Nephron (organoid): ENCODE results near the gene METTL8.

ENCODE experiments used
- H3K27ac Mint-ChIP-seq, 3 experiments: 2 replicates each; pipeline ENCODE4 v1.8.0; 2020; ENCODE audit warnings: mixed read lengths in 3 of 3, mild to moderate bottlenecking in 2 of 3, moderate library complexity in 1 of 3
- H3K27me3 Mint-ChIP-seq: 2 replicates; pipeline ENCODE4 v1.8.0; 2021; ENCODE audit warnings: low read depth, mild to moderate bottlenecking, moderate library complexity, mixed read lengths
- H3K36me3 Mint-ChIP-seq: 2 replicates; pipeline ENCODE4 v1.8.0; 2020; ENCODE audit warnings: low read depth, mixed read lengths
- H3K4me1 Mint-ChIP-seq: 2 replicates; pipeline ENCODE4 v1.8.0; 2020; ENCODE audit warnings: mixed read lengths
- H3K4me3 Mint-ChIP-seq, 3 experiments: 2 replicates each; pipeline ENCODE4 v1.8.0; 2020; ENCODE audit warnings: mild to moderate bottlenecking in 3 of 3, mixed read lengths in 3 of 3, moderate library complexity in 2 of 3
- H3K9me3 Mint-ChIP-seq: 2 replicates; pipeline ENCODE4 v1.8.0; 2020; ENCODE audit warnings: mixed read lengths
- CTCF ChIP-seq, 3 experiments: fragments of 200-600 bp; sonication (generic); IDR thresholded peaks; one replicate each; pipeline ENCODE4 v1.5.0; 2021; ENCODE audit warnings: antibody characterized with exemption in 3 of 3; ENCODE audit not compliant: unreplicated experiment in 3 of 3

METTL8 gene

GRCh38 chr2:171478345-171478744 is 44.6 kb upstream of the METTL8 start:
- peaks cover 36% of the 10 kb centered on the region for H3K36me3 Mint-ChIP-seq
- H3K9me3 Mint-ChIP-seq: no peaks in the 10 kb centered on the region
- TF ChIP-seq CTCF (IDR thresholded peaks at IDR 0.05; ENCODE audit: unreplicated experiment in 3 of 3): no peak
- no peaks in the 10 kb centered on the region for H3K27me3 Mint-ChIP-seq
- H3K4me3 Mint-ChIP-seq: no peak overlapping the region
- no peak overlapping the region for H3K27ac Mint-ChIP-seq
- H3K4me1 Mint-ChIP-seq: peaks cover 27% of the 10 kb centered on the region

DNA sequence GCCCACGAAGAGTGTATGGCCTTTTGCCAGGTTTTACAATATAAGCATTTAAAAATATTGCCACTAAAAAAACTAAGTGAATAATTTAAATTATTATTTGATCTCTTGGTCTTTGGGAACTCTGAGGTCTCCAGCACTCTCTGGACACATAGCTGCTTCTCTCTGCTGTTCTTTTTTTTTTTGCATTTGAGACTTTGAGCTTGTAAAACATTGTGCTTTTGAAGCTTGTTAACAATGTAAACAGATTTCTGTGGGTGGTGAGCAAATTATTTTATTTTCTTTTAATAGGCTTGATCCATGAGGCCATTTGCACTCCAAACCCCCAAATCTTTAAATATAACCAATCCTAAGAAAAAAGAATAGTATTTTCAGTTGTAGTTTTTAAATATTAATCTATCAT is 42.2 kb upstream of the METTL8 start:
- peaks cover 43% of the 10 kb centered on the region for H3K36me3 Mint-ChIP-seq
- H3K27me3 Mint-ChIP-seq: no peaks in the 10 kb centered on the region
- no peak overlapping the region for H3K27ac Mint-ChIP-seq
- no peak overlapping the region for H3K4me3 Mint-ChIP-seq
- H3K4me1 Mint-ChIP-seq: peaks cover 5% of the 10 kb centered on the region
- no peak for TF ChIP-seq CTCF (IDR thresholded peaks at IDR 0.05; ENCODE audit: unreplicated experiment in 3 of 3)
- H3K9me3 Mint-ChIP-seq: no peaks in the 10 kb centered on the region

GRCh38 chr2:171470129-171470528 is 36.3 kb upstream of the METTL8 start:
- no peak for TF ChIP-seq CTCF (IDR thresholded peaks at IDR 0.05; ENCODE audit: unreplicated experiment in 3 of 3)
- no peaks in the 10 kb centered on the region for H3K4me1 Mint-ChIP-seq
- no peaks in the 10 kb centered on the region for H3K27me3 Mint-ChIP-seq
- no peak overlapping the region for H3K4me3 Mint-ChIP-seq
- H3K27ac Mint-ChIP-seq: no peak overlapping the region
- peaks cover 61% of the 10 kb centered on the region for H3K36me3 Mint-ChIP-seq
- no peaks in the 10 kb centered on the region for H3K9me3 Mint-ChIP-seq

GRCh38 chr2:171469176-171469575 is 35.4 kb upstream of the METTL8 start:
- no peaks in the 10 kb centered on the region for H3K27me3 Mint-ChIP-seq
- no peaks in the 10 kb centered on the region for H3K4me1 Mint-ChIP-seq
- H3K36me3 Mint-ChIP-seq: peaks cover 56% of the 10 kb centered on the region
- no peaks in the 10 kb centered on the region for H3K9me3 Mint-ChIP-seq
- H3K27ac Mint-ChIP-seq: peak overlapping the region in 1 of 3 experiments; percentile 22
- H3K4me3 Mint-ChIP-seq: no peak overlapping the region
- TF ChIP-seq CTCF (IDR thresholded peaks at IDR 0.05; ENCODE audit: unreplicated experiment in 3 of 3): no peak

DNA sequence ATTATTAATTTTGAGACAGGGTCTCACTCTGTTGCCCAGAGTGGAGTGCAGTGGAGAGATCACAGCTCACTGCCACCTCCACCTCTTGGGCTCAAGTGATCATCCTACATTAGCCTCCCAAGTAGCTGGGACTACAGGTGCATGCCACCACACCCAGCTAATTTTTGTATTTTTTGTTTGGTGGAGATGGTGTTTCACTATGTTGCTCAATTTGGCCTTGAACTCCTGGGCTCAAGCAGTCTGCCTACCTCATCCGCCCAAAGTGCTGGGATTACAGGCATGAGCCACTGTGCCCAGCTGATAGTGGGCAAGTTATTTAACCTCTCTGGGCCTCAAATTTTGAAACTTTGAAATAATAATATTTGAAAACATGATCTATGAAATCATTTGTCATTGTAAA is 26.7 kb upstream of the METTL8 start:
- no peak for TF ChIP-seq CTCF (IDR thresholded peaks at IDR 0.05; ENCODE audit: unreplicated experiment in 3 of 3)
- H3K9me3 Mint-ChIP-seq: peaks cover 11% of the 10 kb centered on the region
- peaks cover 67% of the 10 kb centered on the region for H3K36me3 Mint-ChIP-seq
- H3K27me3 Mint-ChIP-seq: no peaks in the 10 kb centered on the region
- H3K4me1 Mint-ChIP-seq: no peaks in the 10 kb centered on the region
- no peak overlapping the region for H3K4me3 Mint-ChIP-seq
- no peak overlapping the region for H3K27ac Mint-ChIP-seq

DNA sequence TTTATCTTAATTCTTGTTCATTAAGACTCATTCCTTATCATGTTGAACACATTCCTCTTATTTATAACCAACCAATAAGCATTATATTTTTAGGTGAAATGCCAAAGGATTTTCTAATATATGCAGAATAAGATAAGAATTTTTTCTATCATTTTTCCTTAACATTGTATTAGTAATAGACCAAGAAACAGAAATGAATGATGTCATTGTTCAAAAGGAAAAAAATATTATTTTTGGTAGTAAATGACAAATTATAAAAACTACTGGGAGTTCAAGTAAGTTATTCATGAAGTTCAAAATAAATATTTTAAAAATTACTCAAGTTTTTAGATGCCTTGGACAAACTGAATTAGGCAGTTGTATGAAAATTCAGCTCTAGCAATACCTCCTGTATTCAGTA is 25.7 kb upstream of the METTL8 start:
- no peak overlapping the region for H3K27ac Mint-ChIP-seq
- H3K4me1 Mint-ChIP-seq: no peaks in the 10 kb centered on the region
- no peaks in the 10 kb centered on the region for H3K27me3 Mint-ChIP-seq
- no peak overlapping the region for H3K4me3 Mint-ChIP-seq
- H3K36me3 Mint-ChIP-seq: peaks cover 75% of the 10 kb centered on the region
- H3K9me3 Mint-ChIP-seq: peaks cover 15% of the 10 kb centered on the region
- no peak for TF ChIP-seq CTCF (IDR thresholded peaks at IDR 0.05; ENCODE audit: unreplicated experiment in 3 of 3)
